K562 (cell line): ENCODE data around the gene CAGE1. TPM values are rescaled to one million over a fixed set of nuclear protein-coding genes. Genes with fewer than 3 reads are reported as not detected.

Experiments
- ATAC-seq: fragments of 200-7000 bp; cut with Tn5 transposase; 3 replicates; pipeline ENCODE4 v1.9.1; 2020; ENCODE audit warnings: moderate library complexity
- Bru-seq: library from RNA; stranded (reverse); fragments of 400-500 nt; gene quantifications from one replicate; lab custom pipeline; 2021; lab: Mats Ljungman, UMichigan
- BruChase-seq, 2 experiments: library from RNA; stranded (reverse); fragments of 400-500 nt; gene quantifications; one replicate each; lab custom pipeline; 2021; lab: Mats Ljungman, UMichigan
- BruUV-seq: library from RNA; stranded (reverse); fragments of 400-500 nt; replicated peaks from 2 replicates; lab custom pipeline; 2021; lab: Mats Ljungman, UMichigan
- CTCF ChIA-PET: fragments of 300-600 bp; formaldehyde crosslinking; extraction: SDS; loops from one replicate; lab custom pipeline; 2021; ENCODE audit warnings: low intra/inter-chr PET ratio; lab: Yijun Ruan, JAX
- POLR2A ChIA-PET: fragments of 300-600, 350-650 bp; sonication (Branson Sonifier 250); formaldehyde crosslinking; extraction: SDS; loops from one replicate; lab custom pipeline; 2021; ENCODE audit warnings: antibody characterized with exemption, inconsistent platforms; lab: Yijun Ruan, JAX
- DNase-seq, 4 experiments: peaks; one replicate each; pipeline versions ENCODE4 v3.0.0 to v3.0.0-alpha.2; 2011 to 2018; ENCODE audit warnings: low spot score in 3 of 4, mixed read lengths in 3 of 4; ENCODE audit errors: extremely low read depth in 1 of 4
- FAIRE-seq: peaks from 2 replicates; lab custom pipeline; 2011; peaks lifted over from hg19 to GRCh38; lab: Jason Lieb, UNC
- H2AFZ ChIP-seq: 2 replicates; pipeline ENCODE4 v1.6.0; 2011; ENCODE audit warnings: low read depth, low read length, control low read depth, inconsistent platforms
- H3K27ac ChIP-seq: fragments of 200-600 bp; 3 replicates; pipeline ENCODE4 v1.8.0; 2011; ENCODE audit warnings: low read depth, mild to moderate bottlenecking, control low read depth, inconsistent platforms, low read length, moderate library complexity, mixed read lengths; ENCODE audit errors: extremely low read depth
- H3K27me3 ChIP-seq, 2 experiments: fragments of 300-600 bp in 1 of 2; 2 replicates in 1 of 2; 3 replicates in 1 of 2; pipeline versions ENCODE4 v1.6.0 to v1.8.0; 2011; ENCODE audit warnings: inconsistent platforms in 2 of 2, low read length in 2 of 2, mild to moderate bottlenecking in 1 of 2, mixed read lengths in 1 of 2, moderate library complexity in 1 of 2; ENCODE audit not compliant: control insufficient read depth in 2 of 2, insufficient read depth in 2 of 2
- H3K36me3 ChIP-seq: fragments of 300-600 bp; 3 replicates; pipeline ENCODE4 v1.8.0; 2011; ENCODE audit warnings: mild to moderate bottlenecking, low read length, inconsistent platforms; ENCODE audit not compliant: control insufficient read depth, insufficient read depth
- H3K4me1 ChIP-seq, 2 experiments: fragments of 200-600 bp in 1 of 2; replicated peaks in 1 of 2; 2 replicates in 1 of 2; 3 replicates in 1 of 2; pipeline versions ENCODE4 v1.5.1 to v1.8.0; 2011; ENCODE audit warnings: inconsistent platforms in 2 of 2, low read length in 2 of 2, mild to moderate bottlenecking in 1 of 2, mixed read lengths in 1 of 2, moderate library complexity in 1 of 2; ENCODE audit not compliant: control insufficient read depth in 2 of 2, insufficient read depth in 2 of 2
- H3K4me2 ChIP-seq: 2 replicates; pipeline ENCODE4 v1.6.1; 2011; ENCODE audit warnings: low read length, control low read depth, inconsistent platforms, mixed read lengths; ENCODE audit not compliant: insufficient read depth
- H3K4me3 ChIP-seq: fragments of 200-600 bp; sonication (generic), shearing (Covaris generic); 2 replicates; pipeline ENCODE4 v1.5.1; 2016; ENCODE audit warnings: control low read depth, inconsistent platforms
- H3K79me2 ChIP-seq: fragments of 200-600 bp; 3 replicates; pipeline ENCODE4 v1.8.0; 2011; ENCODE audit warnings: low read length, inconsistent platforms; ENCODE audit not compliant: control insufficient read depth, insufficient read depth
- H3K9ac ChIP-seq, 2 experiments: 2 replicates each; pipeline versions ENCODE4 v1.6.0 to v1.6.1; 2011; ENCODE audit warnings: low read depth in 2 of 2, low read length in 2 of 2, control low read depth in 1 of 2, inconsistent platforms in 1 of 2, mild to moderate bottlenecking in 1 of 2, mixed read lengths in 1 of 2; ENCODE audit not compliant: insufficient read depth in 1 of 2
- H3K9me1 ChIP-seq: one replicate; pipeline ENCODE4 v1.6.0; 2011; ENCODE audit warnings: inconsistent platforms, mild to moderate bottlenecking, low read length, moderate library complexity; ENCODE audit not compliant: control insufficient read depth, insufficient read depth
- H3K9me3 ChIP-seq: replicated peaks from 2 replicates; pipeline ENCODE4 v1.5.1; 2011; ENCODE audit warnings: low read depth, low read length, inconsistent platforms; ENCODE audit not compliant: control insufficient read depth, insufficient read depth
- H4K20me1 ChIP-seq: replicated peaks from 2 replicates; pipeline ENCODE4 v1.6.1; 2011; ENCODE audit warnings: low read length, inconsistent platforms, mixed read lengths; ENCODE audit not compliant: control insufficient read depth, insufficient read depth
- NCOR1 ChIP-seq: fragments of 450-650 bp; IDR thresholded peaks from 2 replicates; pipeline ENCODE4 v1.6.1; 2016; ENCODE audit warnings: mild to moderate bottlenecking, moderate library complexity
- PHF8 ChIP-seq: fragments of 200-600 bp; sonication (generic); IDR thresholded peaks from 2 replicates; pipeline ENCODE4 v1.6.1; 2012; ENCODE audit warnings: mixed run types, mild to moderate bottlenecking, inconsistent platforms, low read length, moderate library complexity, borderline replicate concordance
- TEAD2 ChIP-seq: fragments of 450-650 bp; IDR thresholded peaks from 2 replicates; pipeline ENCODE4 v1.6.1; 2016; ENCODE audit warnings: missing genetic modification characterization, control low read depth, missing compliant biosample characterization
- ZFP36 ChIP-seq: fragments of 150-350 bp; IDR thresholded peaks from 2 replicates; pipeline ENCODE4 v1.6.1; 2018; ENCODE audit warnings: low read length, low read depth; ENCODE audit not compliant: partially characterized antibody
- ZNF444 ChIP-seq: fragments of 250-450 bp; sonication (Bioruptor Pico); IDR thresholded peaks from 2 replicates; pipeline ENCODE4 v1.4.0; 2020; ENCODE audit warnings: mild to moderate bottlenecking, moderate library complexity
- WGBS: fragments of 100-300 bp; shearing (Covaris generic); methylation state at CpG from one replicate; pipeline ENCODE4 v1.1.6; 2016; ENCODE audit warnings: low coverage, mixed read lengths; ENCODE audit not compliant: insufficient coverage; ENCODE audit errors: missing lambda C conversion rate; 5-methylcytosine and 5-hydroxymethylcytosine counted together
- in situ Hi-C: fragments of 300-500 bp; cut with MboI; formaldehyde crosslinking; loops from 4 replicates; pipeline ENCODE4 v1.15.0; 2018; ENCODE audit warnings: inconsistent platforms, mixed read lengths
- intact Hi-C: fragments of 100-400 bp; cut with micrococcal nuclease; formaldehyde crosslinking; loops from 2 replicates; pipeline ENCODE4 v1.14.2; 2022
- long read RNA-seq, 3 experiments: library from polyadenylated mRNA in 2 of 3; library from RNA in 1 of 3; unstranded in 2 of 3; stranded (forward) in 1 of 3; transcript quantifications; one replicate each; pipeline ENCODE4 v2.0.0, GENCODE V29; 2019 to 2022
- polyA minus RNA-seq, 3 experiments: library from RNA; depleted of rRNA, polyadenylated mRNA; stranded (reverse); fragments of >200 nt; gene quantifications; 2 replicates each; pipeline ENCODE4 v1.2.3, GENCODE V29; 2011
- polyA plus RNA-seq, 8 experiments: library from polyadenylated mRNA; depleted of rRNA in 4 of 8; stranded (reverse) in 5 of 8; unstranded in 3 of 8; fragments of >200 nt; fragmentation: Nextera tagmentation in 2 of 8; fragmentation: Illumina TruSeq in 1 of 8; extraction: Ambion mirVana in 2 of 8; extraction: Trizol in 1 of 8; gene quantifications; 2 replicates each; pipeline versions ENCODE4 v1.2.1 to v1.2.3, GENCODE V29; 2011 to 2014; ENCODE audit warnings: inconsistent platforms in 1 of 8, missing spikeins in 1 of 8
- total RNA-seq, 7 experiments: library from RNA; depleted of rRNA in 6 of 7; stranded (reverse); fragments of >200 nt in 6 of 7; fragmentation: Illumina TruSeq in 2 of 7; extraction: Trizol in 2 of 7; gene quantifications; 2 replicates each; pipeline versions ENCODE4 v1.2.1 to v1.2.3, GENCODE V29; 2011 to 2021; ENCODE audit warnings: low replicate concordance in 1 of 7
- TF ChIP-seq, protein P1 (sequence below), 2 experiments: fragments of 200-800 bp in 1 of 2; sonication (Bioruptor generic) in 1 of 2; sonication (generic) in 1 of 2; formaldehyde crosslinking in 1 of 2; IDR thresholded peaks in 1 of 2; conservative IDR thresholded peaks in 1 of 2; 2 replicates each; pipeline versions ENCODE4 v1.5.0 to v1.6.1; 2016 to 2020; ENCODE audit warnings: missing compliant biosample characterization in 1 of 2, missing genetic modification characterization in 1 of 2, missing genetic modification reagents in 1 of 2
- TF ChIP-seq, protein P2 (sequence below): fragments of 250-450 bp; sonication (Bioruptor Pico); IDR thresholded peaks from 2 replicates; pipeline ENCODE4 v1.4.0; 2020

Gene CAGE1
- total RNA-seq (2011; cell fraction: chromatin; rRNA removed; ENCODE audit: low replicate concordance): 0.48 and 1.2 TPM in 2 replicates
- 1.2 and 1.8 TPM in 2 replicates for total RNA-seq (2011; cell fraction: nucleolus; rRNA removed)
- total RNA-seq (2011; cell fraction: nucleoplasm; rRNA removed): 1.5 and 3.0 TPM in 2 replicates
- total RNA-seq (2014; rRNA removed) (0.18 and 0.20 TPM in 2 replicates), total RNA-seq (2014; rRNA removed; fragmentation: Illumina TruSeq; extraction: Trizol) (0.16 and 0.18 TPM in 2 replicates), total RNA-seq (2015; rRNA removed; fragmentation: Illumina TruSeq; extraction: Trizol) (0.11 and 0.14 TPM in 2 replicates), total RNA-seq (2021) (0.11 and 0.33 TPM in 2 replicates), polyA plus RNA-seq (2011; rRNA removed) (0.13 TPM in 1 of 2 replicates, not detected in the other), polyA plus RNA-seq (2014; fragmentation: Illumina TruSeq; extraction: Trizol) (not detected in 2 replicates), polyA plus RNA-seq (2014; fragmentation: Nextera tagmentation; extraction: Ambion mirVana) (not detected), polyA plus RNA-seq (2014; rRNA removed) (0.04 TPM in 1 of 2 replicates, not detected in the other), polyA minus RNA-seq (2011; rRNA and poly(A)+ RNA removed) (0.09 and 0.21 TPM in 2 replicates), Bru-seq, nascent RNA (percentile 37 among the genes with signal in this experiment), BruChase-seq, experiment 1, labeled RNA remaining after a 2-hour chase (percentile 22 among the genes with signal in this experiment), BruChase-seq, experiment 2, labeled RNA remaining after a 6-hour chase (percentile 21 among the genes with signal in this experiment)
- polyA plus RNA-seq (2011; cell fraction: cytosol; rRNA removed): 0.07 TPM in 1 of 2 replicates, not detected in the other
- 0.32 and 0.37 TPM in 2 replicates for polyA plus RNA-seq (2011; cell fraction: nucleus; rRNA removed)
- polyA plus RNA-seq (2012): 0.04 and 0.21 TPM in 2 replicates
- 0.36 TPM in 1 of 2 replicates, not detected in the other for polyA minus RNA-seq (2011; cell fraction: cytosol; rRNA and poly(A)+ RNA removed)
- polyA minus RNA-seq (2011; cell fraction: nucleus; rRNA and poly(A)+ RNA removed): 1.6 and 2.0 TPM in 2 replicates
- long read RNA-seq, experiment 1, partial matches to known transcripts: 0 of 1 reads
- long read RNA-seq, experiment 1, other reads (novel, unspliced or antisense): 1 of 1 reads
- long read RNA-seq, experiment 2: 0 reads
- long read RNA-seq, experiment 3: 0 reads

- FAIRE-seq: peak; percentile 79
- peak; percentile 95 to 98 (median 96) for DNase-seq
- CTCF ChIA-PET: interaction anchor here (1.3 kb wide), 1 partner anchor 226 kb away, joined by 3 read pairs; no protein-coding TSS in a partner anchor
- ATAC-seq: peak; percentile 98
- POLR2A ChIA-PET: interaction anchor here (0.6 to 1.8 kb wide), 18 partner anchors 9 to 982 kb away, joined by 3 to 6 read pairs (median 4); partner anchors contain the start of gene SNRNP48
- Histone ChIP-seq H3K36me3 (peaks cover 30% of the 10 kb centered on the region), H3K9me1 (no peaks in the 10 kb centered on the region), H3K4me3 (peak within 1 kb of the TSS; percentile 67), H3K79me2 (peaks cover 50% of the 10 kb centered on the region), H3K9me3 (no peaks in the 10 kb centered on the region), H3K4me2 (peak within 1 kb of the TSS; percentile 99), H4K20me1 (no peaks in the 10 kb centered on the region; the same call in 1 of the 2 replicates), H3K27ac (peak within 1 kb of the TSS; percentile 77), H3K27me3 (no peaks in the 10 kb centered on the region), H3K9ac (peak within 1 kb of the TSS; percentile 85 to 97), H3K4me1 (peaks cover 20 to 21% of the 10 kb centered on the region in 2 experiments; a peak in 4 of 5 replicates), H2AFZ (peak within 1 kb of the TSS; percentile 95)
- in situ Hi-C loops (no loop called here), intact Hi-C loops (loop anchor here (1.0 to 5.0 kb wide), 2 partner anchors 76 to 203 kb away; partner anchors contain the start of genes SNRNP48 and SSR1)
- BruUV-seq: TSS peak; percentile 57
- WGBS: under 1% methylated on average over 62 of the region's 62 CpGs
- TF ChIP-seq ZFP36 (peak; percentile 32), NCOR1 (no peak), TEAD2 (tag) (no peak), ZNF444 (CRISPR knock-in tag) (no peak), PHF8 (peak; percentile 94; the same call in 1 of the 2 replicates)
- TF ChIP-seq, protein P1, sequence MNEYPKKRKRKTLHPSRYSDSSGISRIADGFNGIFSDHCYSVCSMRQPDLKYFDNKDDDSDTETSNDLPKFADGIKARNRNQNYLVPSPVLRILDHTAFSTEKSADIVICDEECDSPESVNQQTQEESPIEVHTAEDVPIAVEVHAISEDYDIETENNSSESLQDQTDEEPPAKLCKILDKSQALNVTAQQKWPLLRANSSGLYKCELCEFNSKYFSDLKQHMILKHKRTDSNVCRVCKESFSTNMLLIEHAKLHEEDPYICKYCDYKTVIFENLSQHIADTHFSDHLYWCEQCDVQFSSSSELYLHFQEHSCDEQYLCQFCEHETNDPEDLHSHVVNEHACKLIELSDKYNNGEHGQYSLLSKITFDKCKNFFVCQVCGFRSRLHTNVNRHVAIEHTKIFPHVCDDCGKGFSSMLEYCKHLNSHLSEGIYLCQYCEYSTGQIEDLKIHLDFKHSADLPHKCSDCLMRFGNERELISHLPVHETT (CRISPR knock-in tag; conservative IDR thresholded peaks at IDR 0.05 in 1 of 2, IDR thresholded peaks at IDR 0.05 in 1 of 2): peak in 1 of 2 experiments; percentile 81; a peak in 2 of 4 replicates
- TF ChIP-seq, protein P2, sequence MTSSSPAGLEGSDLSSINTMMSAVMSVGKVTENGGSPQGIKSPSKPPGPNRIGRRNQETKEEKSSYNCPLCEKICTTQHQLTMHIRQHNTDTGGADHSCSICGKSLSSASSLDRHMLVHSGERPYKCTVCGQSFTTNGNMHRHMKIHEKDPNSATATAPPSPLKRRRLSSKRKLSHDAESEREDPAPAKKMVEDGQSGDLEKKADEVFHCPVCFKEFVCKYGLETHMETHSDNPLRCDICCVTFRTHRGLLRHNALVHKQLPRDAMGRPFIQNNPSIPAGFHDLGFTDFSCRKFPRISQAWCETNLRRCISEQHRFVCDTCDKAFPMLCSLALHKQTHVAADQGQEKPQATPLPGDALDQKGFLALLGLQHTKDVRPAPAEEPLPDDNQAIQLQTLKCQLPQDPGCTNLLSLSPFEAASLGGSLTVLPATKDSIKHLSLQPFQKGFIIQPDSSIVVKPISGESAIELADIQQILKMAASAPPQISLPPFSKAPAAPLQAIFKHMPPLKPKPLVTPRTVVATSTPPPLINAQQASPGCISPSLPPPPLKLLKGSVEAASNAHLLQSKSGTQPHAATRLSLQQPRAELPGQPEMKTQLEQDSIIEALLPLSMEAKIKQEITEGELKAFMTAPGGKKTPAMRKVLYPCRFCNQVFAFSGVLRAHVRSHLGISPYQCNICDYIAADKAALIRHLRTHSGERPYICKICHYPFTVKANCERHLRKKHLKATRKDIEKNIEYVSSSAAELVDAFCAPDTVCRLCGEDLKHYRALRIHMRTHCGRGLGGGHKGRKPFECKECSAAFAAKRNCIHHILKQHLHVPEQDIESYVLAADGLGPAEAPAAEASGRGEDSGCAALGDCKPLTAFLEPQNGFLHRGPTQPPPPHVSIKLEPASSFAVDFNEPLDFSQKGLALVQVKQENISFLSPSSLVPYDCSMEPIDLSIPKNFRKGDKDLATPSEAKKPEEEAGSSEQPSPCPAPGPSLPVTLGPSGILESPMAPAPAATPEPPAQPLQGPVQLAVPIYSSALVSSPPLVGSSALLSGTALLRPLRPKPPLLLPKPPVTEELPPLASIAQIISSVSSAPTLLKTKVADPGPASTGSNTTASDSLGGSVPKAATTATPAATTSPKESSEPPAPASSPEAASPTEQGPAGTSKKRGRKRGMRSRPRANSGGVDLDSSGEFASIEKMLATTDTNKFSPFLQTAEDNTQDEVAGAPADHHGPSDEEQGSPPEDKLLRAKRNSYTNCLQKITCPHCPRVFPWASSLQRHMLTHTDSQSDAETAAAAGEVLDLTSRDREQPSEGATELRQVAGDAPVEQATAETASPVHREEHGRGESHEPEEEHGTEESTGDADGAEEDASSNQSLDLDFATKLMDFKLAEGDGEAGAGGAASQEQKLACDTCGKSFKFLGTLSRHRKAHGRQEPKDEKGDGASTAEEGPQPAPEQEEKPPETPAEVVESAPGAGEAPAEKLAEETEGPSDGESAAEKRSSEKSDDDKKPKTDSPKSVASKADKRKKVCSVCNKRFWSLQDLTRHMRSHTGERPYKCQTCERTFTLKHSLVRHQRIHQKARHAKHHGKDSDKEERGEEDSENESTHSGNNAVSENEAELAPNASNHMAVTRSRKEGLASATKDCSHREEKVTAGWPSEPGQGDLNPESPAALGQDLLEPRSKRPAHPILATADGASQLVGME: peak; percentile 70; the same call in 1 of the 2 replicates
Observed at GRCh38 chr6:7389451-7390225, at the start of gene CAGE1, which contains the start of gene RIOK1. Gene CAGE1 (minus strand): TSS chr6:7389742. CDS start chr6:7387173, 2,569 bp downstream. Gene RIOK1 (plus strand): TSS chr6:7389808. CDS start chr6:7390003, 195 bp downstream.
